IPS-NIHi11 (cell line): ENCODE measurements around the gene DBN1.

Experiments
- DNase-seq: peaks from one replicate; pipeline ENCODE4 v3.0.0; 2012; ENCODE audit warnings: mixed read lengths, low spot score

DBN1 gene

DNA sequence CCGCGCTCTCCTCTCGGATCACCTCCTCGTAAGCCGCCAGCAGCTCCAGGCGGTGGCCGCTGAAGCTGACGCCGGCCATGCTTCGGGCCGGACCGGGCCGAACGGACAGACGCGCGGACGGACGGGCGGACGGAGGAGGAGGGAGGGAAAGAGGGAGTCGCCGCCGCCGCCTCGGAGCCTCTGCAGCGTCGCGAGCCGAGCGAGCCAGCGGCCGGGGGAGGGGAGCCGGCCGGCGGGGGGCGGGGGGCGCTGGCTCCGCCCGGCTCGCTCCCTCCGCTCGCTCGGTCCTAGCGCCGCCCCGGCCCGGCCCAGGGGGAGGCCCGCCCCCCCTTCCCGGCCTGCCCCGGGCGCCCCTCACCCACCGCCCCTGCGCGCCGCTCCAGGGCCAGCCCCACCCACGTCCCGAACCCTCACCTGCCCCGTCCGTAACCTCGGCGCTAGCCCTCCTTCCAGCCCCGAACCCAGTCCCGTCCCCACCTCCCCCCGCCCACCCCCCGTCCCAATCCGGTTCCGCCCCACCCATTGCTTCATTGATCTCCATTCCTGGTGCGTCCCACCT is at the start of gene DBN1:
DBN1 (minus strand) TSS at position 192 of the 559 bp plus-strand sequence; CDS start at position 79, 113 bp downstream.
- DNase-seq: peak; percentile 96

DNA sequence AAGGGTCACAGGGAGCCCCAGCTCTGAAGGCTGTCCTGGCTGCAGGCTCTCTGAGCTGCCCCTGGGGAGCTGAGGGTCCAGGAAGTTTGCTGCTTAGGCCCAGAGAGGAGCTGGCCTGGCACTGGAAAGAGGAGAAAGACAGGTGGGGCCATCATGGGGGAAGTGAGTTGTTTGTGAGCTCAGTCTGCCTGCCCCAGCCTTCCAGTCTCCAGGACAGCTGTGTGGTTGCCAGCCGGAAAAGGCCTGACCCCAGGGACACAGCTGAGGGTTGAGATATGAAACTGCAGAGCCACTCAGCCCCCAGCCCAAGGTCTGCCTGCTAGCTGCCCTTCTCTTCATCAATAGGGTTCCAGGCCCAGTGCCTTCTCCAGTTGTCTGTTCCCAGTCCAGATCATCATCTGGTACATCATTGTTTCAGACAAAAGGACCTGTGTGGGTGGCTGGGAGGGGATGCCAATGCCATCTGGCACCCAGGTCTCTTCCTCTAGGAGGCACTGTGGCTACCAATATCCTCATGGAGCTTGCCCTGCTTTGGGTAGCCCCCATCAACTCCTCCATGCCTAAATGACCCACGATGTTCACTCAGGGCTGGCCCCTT is 47.6 kb upstream of the DBN1 start:
- no peak for DNase-seq

DNA sequence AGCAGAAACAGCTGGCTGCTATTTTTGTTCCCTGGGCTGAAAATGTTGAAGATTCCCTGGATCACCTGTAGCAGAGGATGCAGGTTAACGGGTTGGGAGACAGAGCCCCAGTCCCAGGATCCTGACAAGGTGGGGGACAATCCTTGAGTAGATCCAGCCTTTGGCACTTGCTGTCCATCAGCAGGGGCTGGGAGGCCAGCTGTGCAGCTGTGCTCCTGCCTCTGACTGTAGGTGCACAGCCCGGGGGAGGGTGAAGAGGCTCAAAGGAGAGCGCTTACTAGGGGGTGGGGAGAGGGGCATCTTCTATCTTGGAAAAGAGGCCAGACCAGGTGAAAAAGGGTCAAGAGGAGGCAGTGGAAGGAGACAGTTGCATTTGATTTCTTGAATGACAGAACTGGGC is 46.8 kb upstream of the DBN1 start:
- DNase-seq: no peak

DNA sequence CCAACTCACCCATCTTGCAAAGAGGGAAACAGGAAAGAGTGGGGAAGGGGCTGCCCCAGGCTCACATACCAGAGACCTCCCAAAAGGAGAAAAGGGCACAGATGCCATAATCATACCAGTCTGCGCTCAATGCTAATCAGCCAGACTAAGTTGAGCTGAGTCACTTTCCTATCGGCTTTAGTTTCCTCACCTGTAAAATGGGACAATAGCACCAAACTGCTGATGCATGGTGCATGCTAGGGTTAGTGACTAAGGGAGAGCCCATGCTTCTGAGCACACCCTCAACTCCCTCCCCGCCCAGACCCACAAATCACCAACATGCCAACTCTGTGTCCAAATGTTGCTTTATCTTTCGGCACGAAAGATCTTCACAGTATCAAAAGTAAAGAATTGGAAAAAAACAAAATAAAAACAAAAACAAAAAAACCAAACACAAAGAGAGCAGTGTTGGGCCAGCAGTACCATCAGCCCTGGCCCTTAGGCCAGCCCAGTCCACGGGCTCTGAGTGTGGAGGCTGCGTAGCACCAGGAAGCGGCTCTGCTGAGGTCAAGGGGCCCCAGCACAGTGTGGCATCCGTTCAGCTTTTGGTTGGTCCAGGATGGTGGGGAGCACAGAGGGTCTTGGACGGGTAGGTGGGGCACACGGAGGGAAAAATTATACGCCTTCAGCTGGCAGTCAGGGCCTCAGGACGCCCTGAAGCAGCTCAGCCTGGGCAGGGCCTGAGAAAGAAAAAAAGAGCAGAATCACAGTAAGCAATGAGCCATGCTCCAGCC is 46.2 kb upstream of the DBN1 start:
- DNase-seq: no peak

DNA sequence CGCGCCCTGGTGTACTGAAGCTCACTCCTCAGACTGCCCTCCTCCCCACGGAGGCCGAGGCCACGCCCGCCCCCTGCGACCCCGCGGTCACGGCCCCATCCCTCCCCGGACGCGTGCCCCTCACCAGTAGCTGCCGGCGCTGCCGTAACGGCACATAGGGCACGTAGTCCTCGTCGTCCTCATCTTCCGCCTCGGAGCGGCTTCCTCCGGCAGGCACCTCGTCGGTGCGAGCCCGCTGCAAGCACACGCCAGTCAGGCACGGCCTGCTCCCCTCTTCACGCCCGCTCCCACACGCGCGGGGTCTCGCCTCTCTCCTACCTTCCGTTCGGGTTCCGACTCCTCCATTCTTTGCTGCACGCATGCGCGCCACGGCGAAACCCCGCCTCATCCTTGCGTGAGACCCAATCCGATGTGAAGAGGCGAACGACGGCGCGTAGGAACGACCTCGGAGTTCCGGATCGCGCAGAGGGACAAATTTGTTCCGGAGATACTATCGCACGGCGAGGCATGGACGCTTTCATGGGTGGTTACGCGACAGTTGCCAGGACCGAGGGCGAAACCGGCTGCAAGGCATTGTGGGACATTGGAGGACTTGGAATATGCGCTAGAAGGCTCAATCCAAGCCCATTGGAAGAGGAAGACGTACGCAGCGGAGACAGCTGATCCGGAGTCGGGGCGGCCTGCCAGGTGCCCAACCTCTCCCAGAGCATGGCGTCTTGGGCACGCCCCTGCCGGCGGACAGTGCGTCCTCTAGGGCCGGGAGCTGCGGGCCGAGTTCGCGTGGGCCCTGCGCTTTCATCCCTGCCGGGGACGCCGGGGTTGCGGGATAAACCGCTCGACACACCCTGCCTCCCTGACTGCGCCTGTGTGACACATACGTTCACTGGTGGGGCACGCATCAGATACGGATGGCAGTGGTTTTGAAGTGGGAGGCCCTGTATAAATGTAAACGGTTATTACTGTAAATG is 43.5 kb upstream of the DBN1 start, which contains the start of gene DDX41:
DDX41 (minus strand) TSS at position 361 of the 968 bp plus-strand sequence; CDS start at position 345, 16 bp downstream.
- peak; percentile 96 for DNase-seq

DNA sequence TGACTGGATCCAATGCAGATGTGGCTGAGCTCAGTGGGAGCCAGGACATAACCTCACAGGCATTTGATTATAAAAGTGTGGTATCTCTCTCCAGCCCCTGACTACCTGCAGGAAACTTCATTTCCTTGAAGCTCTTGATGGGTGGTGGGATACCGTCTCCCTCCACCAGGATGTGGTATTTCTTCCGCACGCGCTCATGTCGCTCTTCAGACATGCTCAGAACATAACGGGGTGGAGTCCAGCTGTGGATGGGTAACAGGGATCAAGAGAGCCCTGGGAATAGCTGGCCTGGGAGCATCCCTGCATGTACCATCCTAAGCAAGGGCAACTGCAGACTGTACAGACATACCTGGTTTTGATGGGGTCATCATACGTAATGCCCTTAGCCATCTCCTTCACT is 42.1 kb upstream of the DBN1 start:
- no peak for DNase-seq

DNA sequence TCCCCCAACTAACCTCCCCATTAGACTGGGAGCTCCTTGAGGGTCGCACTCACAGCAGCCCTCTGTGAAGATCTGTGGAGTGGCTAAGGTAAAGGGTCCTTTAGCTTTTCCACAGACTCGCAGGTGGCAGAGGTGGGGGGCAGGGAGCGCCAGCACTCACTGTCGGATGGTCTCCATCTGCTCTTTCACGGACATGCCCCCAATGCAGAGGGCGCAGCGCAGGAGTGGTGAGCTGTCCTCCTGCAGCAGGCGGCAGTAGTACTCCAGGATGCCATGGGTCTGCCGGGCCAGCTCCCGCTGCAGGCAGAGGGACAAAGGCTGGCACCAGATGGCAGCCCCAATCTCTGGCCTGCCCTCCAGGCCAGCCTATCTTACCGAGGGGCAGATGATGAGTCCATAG is 41.1 kb upstream of the DBN1 start:
- DNase-seq: no peak

DNA sequence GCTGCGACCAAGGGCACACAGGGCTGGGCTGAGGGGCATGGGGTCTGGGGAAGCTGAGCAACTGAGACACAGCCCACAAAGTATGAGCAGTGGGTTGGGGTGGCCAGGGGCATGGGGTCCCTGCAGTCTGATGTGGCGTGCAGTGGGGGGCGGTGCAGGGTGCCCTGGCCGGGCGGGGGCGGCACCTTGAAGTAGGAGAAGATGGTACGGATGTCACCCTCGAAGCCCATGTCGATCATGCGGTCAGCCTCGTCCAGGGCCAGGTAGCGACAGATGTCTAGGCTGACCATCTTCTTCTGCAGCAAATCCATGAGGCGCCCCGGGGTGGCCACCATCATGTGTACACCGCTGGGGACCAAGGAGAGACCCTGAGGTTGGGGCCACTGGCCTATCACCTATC is 40.1 kb upstream of the DBN1 start:
- DNase-seq: no peak

DNA sequence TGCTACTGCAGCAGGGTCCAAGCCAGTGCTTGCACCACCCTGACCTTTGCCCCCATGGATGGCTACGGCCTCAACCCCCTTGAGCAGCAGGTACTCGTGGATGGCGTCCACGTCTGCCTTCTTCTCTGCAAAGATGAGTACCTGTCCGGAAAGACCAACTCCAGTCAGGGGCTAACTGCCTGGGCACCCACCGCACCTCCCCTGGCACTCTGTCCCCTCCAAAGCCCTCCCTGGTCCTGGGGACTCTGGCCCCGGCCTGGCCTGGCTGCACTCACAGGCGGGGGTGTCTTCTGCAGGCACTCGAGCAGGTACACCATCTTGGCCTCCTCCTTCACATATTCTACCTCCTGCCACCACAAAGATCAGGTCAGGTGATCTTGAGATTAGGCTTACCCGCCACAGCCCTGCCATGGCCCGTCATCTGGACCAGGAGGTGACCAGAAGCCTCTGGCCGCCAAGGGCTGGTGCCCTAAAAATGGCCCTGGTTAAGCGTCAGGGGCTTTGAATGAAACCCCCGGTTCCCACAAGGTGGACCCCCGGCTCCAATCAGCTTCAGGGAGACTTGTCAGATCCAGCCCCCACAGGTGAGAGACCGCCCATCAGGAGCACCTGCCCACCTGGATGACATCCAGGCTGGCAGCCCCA is 39.4 kb upstream of the DBN1 start:
- DNase-seq: no peak

DNA sequence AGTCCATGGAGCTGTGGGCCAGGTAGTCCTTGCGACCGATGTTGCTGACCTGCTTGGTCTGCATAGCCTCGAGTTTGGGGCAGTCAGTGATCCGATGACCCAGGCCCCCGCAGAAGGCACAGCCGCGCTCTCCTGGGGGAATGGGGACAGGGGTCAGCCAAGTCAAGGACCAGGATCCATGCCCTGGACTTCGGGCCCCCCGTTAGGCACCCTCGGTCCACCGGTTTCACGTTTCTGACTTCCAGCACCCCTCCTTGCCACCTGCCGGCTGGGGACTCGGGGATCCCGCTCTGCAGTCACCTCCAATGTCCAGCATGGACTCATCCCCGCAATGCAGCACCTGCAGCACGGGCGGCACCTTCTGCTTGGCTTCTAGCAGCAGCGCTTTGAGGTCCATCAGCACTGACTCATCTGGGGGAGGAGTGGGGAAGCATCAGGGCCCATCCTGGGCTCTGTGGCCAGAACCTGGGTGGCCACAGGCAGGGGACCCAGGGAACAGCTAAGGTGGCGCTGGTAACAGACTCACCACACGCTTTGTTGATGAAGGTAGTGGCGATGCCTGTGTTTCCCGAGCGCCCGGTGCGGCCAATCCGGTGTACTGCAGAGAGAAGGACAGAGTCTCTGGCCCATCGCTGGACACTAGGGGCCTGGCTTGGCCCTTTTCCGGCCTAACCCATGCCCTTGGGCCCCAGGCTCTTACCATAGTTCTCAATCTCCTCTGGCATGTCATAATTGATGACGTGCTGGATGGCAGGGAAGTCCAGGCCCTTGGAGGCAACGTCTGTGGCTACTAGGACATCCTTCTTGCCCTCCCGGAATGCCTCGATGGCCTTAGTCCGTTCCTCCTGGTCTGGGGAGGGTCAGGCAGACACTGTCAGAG is 38.6 kb upstream of the DBN1 start:
- DNase-seq: no peak

DNA sequence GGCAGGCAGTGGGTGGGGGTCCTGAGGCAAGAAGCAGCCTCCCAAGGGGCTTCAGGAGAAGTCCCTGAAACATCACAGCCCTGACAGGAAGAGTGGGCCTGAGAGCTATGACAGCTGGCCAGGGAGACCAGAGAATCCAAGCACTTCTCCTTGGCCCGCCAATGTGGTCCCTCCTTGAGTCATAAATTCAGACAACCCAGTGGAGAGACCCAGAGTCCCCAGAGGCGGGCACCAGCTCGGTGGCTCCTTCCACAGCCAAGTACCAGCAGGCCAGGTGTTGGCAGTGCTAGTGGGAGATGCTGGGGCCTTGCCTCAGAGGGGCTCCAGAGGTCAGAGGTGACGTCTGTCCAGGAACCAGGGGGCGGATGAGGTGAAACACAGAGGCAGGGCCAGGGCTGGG is 37.7 kb upstream of the DBN1 start:
- DNase-seq: no peak

DNA sequence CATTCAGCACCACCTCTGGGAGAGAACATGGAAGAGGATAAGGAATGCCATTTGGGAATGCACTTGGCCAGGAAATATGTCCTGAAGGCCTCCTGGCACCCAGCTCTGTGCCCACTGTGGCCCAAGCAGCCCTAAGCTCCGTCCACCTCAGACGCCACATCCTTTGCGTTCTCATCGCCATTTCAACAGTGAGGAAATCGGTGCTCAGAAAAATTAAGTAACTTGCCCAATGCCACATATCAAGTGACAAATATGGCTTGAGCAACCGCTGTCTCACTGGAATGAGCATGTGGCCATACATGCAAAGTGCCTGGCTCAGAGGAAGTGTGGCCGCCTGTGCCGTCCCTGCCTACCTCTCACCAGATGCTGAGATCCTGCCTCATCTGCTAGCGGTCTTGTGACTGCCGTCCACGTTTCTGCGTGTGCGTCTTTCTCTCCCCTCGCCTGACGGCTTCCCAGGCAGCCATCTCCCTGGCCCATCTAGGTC is 37.2 kb upstream of the DBN1 start:
- DNase-seq: no peak

DNA sequence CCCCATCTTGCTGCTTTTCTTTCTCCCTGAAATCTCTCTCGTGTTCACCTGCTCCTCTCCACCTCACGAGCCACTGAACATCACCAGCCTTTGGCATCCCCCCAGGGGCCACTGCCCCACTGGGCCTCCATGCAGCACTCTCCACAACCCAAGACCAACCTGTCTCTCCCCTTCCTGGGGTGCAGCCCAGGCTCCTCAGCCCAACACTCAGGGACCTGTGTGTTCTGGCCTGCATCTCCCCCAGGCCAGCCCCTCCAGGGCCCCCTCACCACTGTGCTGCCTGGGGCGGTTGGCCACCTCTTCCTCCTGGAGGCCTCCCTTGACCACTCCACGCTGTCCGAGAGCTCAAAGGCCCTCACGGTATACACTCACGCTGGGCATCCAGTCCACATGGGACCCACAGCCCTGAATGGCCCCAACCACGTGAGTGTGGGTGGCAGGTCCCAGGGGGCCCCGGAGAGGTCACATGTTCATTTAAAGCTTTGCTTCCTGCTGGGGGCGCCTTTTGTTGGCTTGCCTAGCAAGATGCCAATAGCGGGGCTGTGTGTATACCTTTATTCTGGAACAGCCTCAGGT is 36.6 kb upstream of the DBN1 start:
- no peak for DNase-seq

DNA sequence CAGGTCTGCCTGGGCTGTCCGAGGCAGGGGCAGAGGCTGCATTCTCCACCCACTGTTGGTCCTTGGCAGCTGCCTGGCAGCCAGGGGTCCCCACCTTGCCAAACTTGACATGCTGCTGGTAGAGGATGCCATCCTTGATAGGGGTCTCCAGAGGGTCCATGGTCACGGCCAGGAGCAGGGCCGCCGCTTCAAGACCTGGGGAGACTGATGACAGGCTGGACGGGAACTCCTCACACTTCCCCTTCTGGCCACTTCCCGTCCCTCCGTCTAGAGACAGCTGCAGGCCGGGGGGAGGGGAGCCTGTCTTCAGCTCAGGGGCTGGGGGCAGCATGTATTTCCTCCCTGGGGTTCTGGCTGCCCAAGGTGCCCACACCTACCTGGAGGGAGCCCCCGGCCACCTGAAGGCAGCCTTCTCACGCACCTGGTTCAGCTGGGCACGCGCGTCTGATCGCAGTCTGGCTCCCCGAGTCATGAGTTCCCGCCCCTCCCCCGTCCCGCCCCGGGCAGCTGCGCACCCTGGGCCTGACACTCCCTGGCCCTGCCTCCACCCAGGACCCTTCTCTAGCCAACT is 36.0 kb upstream of the DBN1 start, which contains the start of gene DOK3:
DOK3 (minus strand) TSS at position 446 of the 571 bp plus-strand sequence; CDS start at position 160, 286 bp downstream.
- no peak for DNase-seq

DNA sequence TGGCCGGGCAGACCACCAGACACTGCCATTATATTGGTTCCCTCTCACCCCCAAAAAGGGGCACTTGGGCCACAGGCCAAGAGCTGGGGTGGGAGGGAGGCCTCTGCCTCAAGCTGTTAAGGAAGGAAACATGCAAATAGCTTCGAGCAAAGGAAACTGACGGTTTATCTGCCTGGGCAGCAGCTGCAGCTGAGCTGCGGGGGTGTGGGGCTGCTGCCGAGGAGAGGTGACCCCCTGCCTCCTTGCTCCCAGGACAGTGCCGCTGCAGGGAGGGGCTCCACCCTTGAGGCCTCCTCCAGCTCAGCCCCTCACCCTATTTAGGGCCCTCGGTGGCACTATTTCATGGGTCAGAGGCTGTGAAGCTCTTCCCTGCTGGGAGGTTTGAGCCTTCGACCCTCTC is 35.4 kb upstream of the DBN1 start:
- no peak for DNase-seq

DNA sequence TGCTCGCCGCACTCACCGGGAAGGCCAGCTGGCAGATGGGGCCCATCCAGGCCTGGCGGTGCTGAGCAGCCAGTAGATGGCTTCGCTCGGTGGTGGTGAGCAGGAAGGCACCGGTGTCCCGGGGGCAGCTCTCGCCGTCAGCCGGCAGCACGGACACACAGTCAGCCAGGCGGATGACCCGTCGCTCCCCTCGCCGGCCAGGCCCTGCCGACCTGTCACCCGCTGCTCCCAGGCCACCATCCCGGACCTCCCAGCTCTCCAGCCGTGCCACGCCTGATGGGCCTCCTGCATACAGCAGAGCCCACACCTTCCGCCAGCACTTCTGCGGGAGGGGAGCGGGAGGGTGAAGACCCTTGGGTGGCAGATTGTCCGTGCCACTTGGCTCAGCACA is 34.8 kb upstream of the DBN1 start:
- no peak for DNase-seq

DNA sequence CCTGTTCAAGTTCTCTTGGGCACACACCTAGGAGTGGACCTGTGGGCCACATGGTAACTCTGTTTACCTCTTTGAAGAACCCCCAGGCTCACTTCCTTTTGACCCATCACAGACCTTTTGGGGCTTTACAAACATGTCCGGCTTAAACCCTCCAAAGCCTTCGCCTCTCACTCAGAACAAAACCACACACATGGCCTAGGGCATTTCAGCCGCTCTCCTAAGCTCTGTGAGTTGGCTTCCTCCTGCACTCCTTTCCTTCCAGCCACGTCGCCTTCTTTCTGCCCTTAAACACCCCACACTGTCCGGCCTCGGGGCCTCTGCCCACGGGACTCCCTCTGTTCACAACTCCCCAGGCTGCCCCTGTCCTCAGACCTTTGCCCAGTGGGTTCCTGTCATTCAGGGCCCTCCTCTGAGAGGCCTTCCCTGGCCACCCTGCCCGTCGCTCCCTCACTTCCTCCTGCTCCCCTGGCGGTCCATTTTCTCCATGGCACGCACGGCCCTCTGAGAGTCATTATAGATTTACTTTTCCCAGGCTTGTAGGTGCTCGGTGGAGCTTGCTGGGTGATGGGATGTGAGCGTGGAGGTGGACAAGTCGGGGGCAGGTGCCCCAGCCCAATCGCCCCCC is 34.3 kb upstream of the DBN1 start:
- no peak for DNase-seq

DNA sequence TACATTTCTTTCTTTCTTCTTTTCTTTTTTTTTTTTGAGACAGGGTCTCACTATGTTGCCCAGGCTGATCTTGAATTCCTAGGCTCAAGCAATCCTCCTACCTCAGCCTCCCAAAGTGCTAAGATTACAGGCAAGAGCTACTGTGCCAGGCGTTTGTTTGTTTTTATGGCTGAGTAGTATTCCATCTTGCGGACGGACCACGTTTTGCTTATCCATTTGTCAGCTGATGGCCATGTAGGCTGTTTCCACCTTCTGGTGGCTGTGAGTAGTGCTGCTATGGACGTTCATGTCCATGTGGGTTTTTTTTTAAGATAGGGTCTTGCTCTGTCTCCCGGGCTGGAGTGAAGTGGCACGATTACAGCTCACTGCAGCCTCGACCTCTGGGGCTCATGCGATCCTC is 33.7 kb upstream of the DBN1 start:
- no peak for DNase-seq

DNA sequence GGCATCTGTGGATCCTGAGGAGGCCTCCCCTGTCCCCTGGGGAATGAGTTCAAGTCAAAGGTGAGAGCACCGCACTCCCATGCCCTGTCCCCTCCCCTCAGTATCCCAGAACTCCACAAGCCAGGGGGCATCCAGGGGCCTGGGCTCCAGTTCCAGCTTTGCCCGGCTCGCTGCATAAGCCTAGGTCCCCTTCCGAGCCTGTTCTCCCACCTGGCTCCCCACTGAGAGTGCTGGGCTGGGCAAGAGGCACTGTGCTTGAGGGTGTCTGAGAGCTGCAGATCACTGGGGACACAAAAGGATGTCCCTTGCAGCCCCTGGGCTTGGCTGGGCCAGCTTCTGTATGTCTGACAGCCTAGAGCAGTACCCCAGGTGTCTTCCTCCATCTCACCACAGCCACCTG is 31.6 kb upstream of the DBN1 start:
- no peak for DNase-seq
